A673 (cell line): ENCODE data around the gene DERL2. TPM values are rescaled to one million over a fixed set of nuclear protein-coding genes. Genes with fewer than 3 reads are reported as not detected.

ENCODE experiments used
- BruUV-seq: library from RNA; stranded (reverse); fragments of 400-500 nt; replicated peaks from 2 replicates; lab custom pipeline; 2021; lab: Mats Ljungman, UMichigan
- CTCF ChIA-PET: fragments of 300-600 bp; sonication (Branson Sonifier 250); formaldehyde crosslinking; loops from one replicate; lab custom pipeline; 2022; ENCODE audit warnings: antibody characterized with exemption; lab: Charles Lee
- POLR2A ChIA-PET: fragments of 300-600 bp; sonication (Branson Sonifier 250); formaldehyde crosslinking; loops from one replicate; lab custom pipeline; 2022; ENCODE audit warnings: antibody characterized with exemption; ENCODE audit not compliant: low non-redundant PET; lab: Charles Lee
- DNase-seq: peaks from one replicate; pipeline ENCODE4 v3.0.0-alpha.2; 2015; ENCODE audit warnings: low spot score
- H3K27ac ChIP-seq: fragments of 200-600 bp; sonication (generic); 2 replicates; pipeline ENCODE4 v1.5.1; 2016; ENCODE audit warnings: mixed run types, low read depth, mild to moderate bottlenecking, mixed read lengths, antibody characterized with exemption, low read length; ENCODE audit not compliant: poor library complexity, severe bottlenecking
- H3K27me3 ChIP-seq: fragments of 200-600 bp; sonication (generic); replicated peaks from 2 replicates; pipeline ENCODE4 v1.6.1; 2017; ENCODE audit warnings: mixed run types, low read depth, mild to moderate bottlenecking, mixed read lengths, antibody characterized with exemption, low read length; ENCODE audit not compliant: insufficient read depth, poor library complexity
- H3K36me3 ChIP-seq: fragments of 200-600 bp; sonication (generic); 2 replicates; pipeline ENCODE4 v1.6.1; 2016; ENCODE audit warnings: mixed run types, mild to moderate bottlenecking, mixed read lengths, antibody characterized with exemption, low read length; ENCODE audit not compliant: insufficient read depth, poor library complexity, severe bottlenecking
- H3K4me1 ChIP-seq: fragments of 200-600 bp; sonication (generic); 2 replicates; pipeline ENCODE4 v1.6.1; 2017; ENCODE audit warnings: mixed run types, mild to moderate bottlenecking, mixed read lengths, antibody characterized with exemption, low read length; ENCODE audit not compliant: insufficient read depth, poor library complexity, severe bottlenecking
- H3K4me3 ChIP-seq: fragments of 200-600 bp; sonication (generic); 2 replicates; pipeline ENCODE4 v1.5.1; 2016; ENCODE audit warnings: low read depth, mixed run types, mild to moderate bottlenecking, mixed read lengths, low read length; ENCODE audit not compliant: poor library complexity, severe bottlenecking
- H3K9me3 ChIP-seq: fragments of 200-600 bp; sonication (generic); 2 replicates; pipeline ENCODE4 v1.6.1; 2016; ENCODE audit warnings: mixed run types, low read depth, mild to moderate bottlenecking, mixed read lengths, antibody characterized with exemption, low read length; ENCODE audit not compliant: poor library complexity, severe bottlenecking
- CTCF ChIP-seq: fragments of 300-800, 200-600 bp; sonication (generic); conservative IDR thresholded peaks from 2 replicates; pipeline ENCODE4 v1.5.1; 2017; ENCODE audit warnings: low read depth, mild to moderate bottlenecking, antibody characterized with exemption, low read length, moderate library complexity, mixed read lengths
- EZH2 ChIP-seq: fragments of 200-600 bp; sonication (generic); IDR thresholded peaks from 2 replicates; pipeline ENCODE4 v1.6.1; 2017; ENCODE audit warnings: borderline replicate concordance, low read depth, mild to moderate bottlenecking, mixed read lengths, antibody characterized with exemption, low read length; ENCODE audit not compliant: poor library complexity, severe bottlenecking
- intact Hi-C: fragments of 100-400 bp; cut with micrococcal nuclease; formaldehyde crosslinking; loops from one replicate; pipeline ENCODE4 v1.10.0; 2022; ENCODE audit not compliant: unreplicated experiment
- total RNA-seq: library from RNA; stranded (reverse); gene quantifications from 2 replicates; pipeline ENCODE4 v1.2.3, GENCODE V29; 2021

Gene DERL2
- total RNA-seq, 1 experiment from 2014 or later: 97.0 TPM

GRCh38 chr17:5513628-5514027 is 27.6 kb upstream of the DERL2 start:
- intact Hi-C loops: no loop called here
- TF ChIP-seq EZH2: no peak
- H3K4me1 ChIP-seq: no peaks in the 10 kb centered on the region
- no peak for DNase-seq
- no TSS peak for BruUV-seq
- ChIA-PET CTCF (no interaction called here), POLR2A (interaction anchor here (0.5 kb wide), 1 partner anchor 137 kb away, joined by 5 read pairs; no protein-coding TSS in a partner anchor)
- H3K27me3 ChIP-seq: no peaks in the 10 kb centered on the region
- no peak overlapping the region for H3K27ac ChIP-seq
- no peak overlapping the region for H3K4me3 ChIP-seq
- H3K36me3 ChIP-seq: no peaks in the 10 kb centered on the region
- no peaks in the 10 kb centered on the region for H3K9me3 ChIP-seq

GRCh38 chr17:5511401-5512225 is 25.6 kb upstream of the DERL2 start:
- intact Hi-C loops: no loop called here
- no TSS peak for BruUV-seq
- ChIA-PET CTCF (no interaction called here), POLR2A (no interaction called here)
- TF ChIP-seq EZH2 (no peak), CTCF (no peak)
- H3K27me3 ChIP-seq: no peaks in the 10 kb centered on the region
- H3K27ac ChIP-seq: no peak overlapping the region
- DNase-seq: no peak
- no peaks in the 10 kb centered on the region for H3K36me3 ChIP-seq
- no peaks in the 10 kb centered on the region for H3K4me1 ChIP-seq
- no peak overlapping the region for H3K4me3 ChIP-seq
- H3K9me3 ChIP-seq: no peaks in the 10 kb centered on the region

- CTCF ChIA-PET: no interaction called here
- H3K4me3 ChIP-seq: no peak overlapping the region
- H3K4me1 ChIP-seq: no peaks in the 10 kb centered on the region
- POLR2A ChIA-PET: no interaction called here
- intact Hi-C loops: no loop called here
- no peak for TF ChIP-seq CTCF
- no peak for TF ChIP-seq EZH2
- H3K27me3 ChIP-seq: no peaks in the 10 kb centered on the region
- no peaks in the 10 kb centered on the region for H3K36me3 ChIP-seq
- no peak overlapping the region for H3K27ac ChIP-seq
- DNase-seq: no peak
- BruUV-seq: no TSS peak
- no peaks in the 10 kb centered on the region for H3K9me3 ChIP-seq
These were observed 24.8 kb upstream of the DERL2 start for GRCh38 chr17:5510771-5511170.

- POLR2A ChIA-PET: no interaction called here
- CTCF ChIA-PET: no interaction called here
- intact Hi-C loops: no loop called here
- H3K4me1 ChIP-seq: no peaks in the 10 kb centered on the region
- no peaks in the 10 kb centered on the region for H3K27me3 ChIP-seq
- no peaks in the 10 kb centered on the region for H3K36me3 ChIP-seq
- H3K27ac ChIP-seq: no peak overlapping the region
- TF ChIP-seq CTCF (no peak), EZH2 (no peak)
- H3K4me3 ChIP-seq: no peak overlapping the region
- DNase-seq: no peak
- no TSS peak for BruUV-seq
- no peaks in the 10 kb centered on the region for H3K9me3 ChIP-seq
These were observed 23.5 kb upstream of the DERL2 start for GRCh38 chr17:5509482-5509881.
